OCI-LY7 (cell line): ENCODE results near the gene PRIMA1.

Experiments
- CTCF ChIP-seq: fragments of 200-600 bp; sonication (generic); conservative IDR thresholded peaks from 2 replicates; pipeline ENCODE4 v1.5.1; 2014; ENCODE audit warnings: mild to moderate bottlenecking, antibody characterized with exemption, low read length, moderate library complexity, mixed read lengths
- EZH2phosphoT487 ChIP-seq: fragments of 200-600 bp; sonication (generic); IDR thresholded peaks from 2 replicates; pipeline ENCODE4 v1.6.1; 2018; ENCODE audit warnings: low read depth, borderline replicate concordance, mild to moderate bottlenecking, mixed run types, antibody characterized with exemption, low read length, moderate library complexity, mixed read lengths

- TF ChIP-seq CTCF: no peak
- TF ChIP-seq EZH2phosphoT487: no peak
Measured at GRCh38 chr14:93741556-93742230, 46.6 kb downstream of the PRIMA1 start.
